IMR-90 (cell line): ENCODE data around the gene GOLT1A. TPM values are rescaled to one million over a fixed set of nuclear protein-coding genes. Genes with fewer than 3 reads are reported as not detected.

Experiments
- ATAC-seq: fragments of 200-7000 bp; cut with Tn5 transposase; 2 replicates; pipeline ENCODE4 v1.9.1; 2020; ENCODE audit warnings: low read depth, mild to moderate bottlenecking, moderate library complexity
- BruUV-seq: library from RNA; stranded (reverse); fragments of 400-500 nt; replicated peaks from 2 replicates; lab custom pipeline; 2021; lab: Mats Ljungman, UMichigan
- CTCF ChIA-PET: fragments of 300-600 bp; formaldehyde crosslinking; extraction: SDS; loops from one replicate; lab custom pipeline; 2021; ENCODE audit warnings: antibody characterized with exemption; lab: Yijun Ruan, JAX
- POLR2A ChIA-PET: fragments of 300-600 bp; sonication (Branson Sonifier 250); formaldehyde crosslinking; loops from one replicate; lab custom pipeline; 2022; ENCODE audit warnings: antibody characterized with exemption; ENCODE audit not compliant: unreplicated experiment; lab: Charles Lee
- DNase-seq: peaks from one replicate; pipeline ENCODE4 v3.0.0; 2013
- H2AFZ ChIP-seq: replicated peaks from 2 replicates; pipeline ENCODE3; 2013; ENCODE audit warnings: low read length, mild to moderate bottlenecking; ENCODE audit not compliant: poor library complexity
- H2AK5ac ChIP-seq: 2 replicates; pipeline ENCODE4 v1.6.1; 2013; ENCODE audit warnings: low read depth, low read length, inconsistent platforms
- H2AK9ac ChIP-seq: replicated peaks from 2 replicates; pipeline ENCODE3; 2013; ENCODE audit warnings: mild to moderate bottlenecking, low read depth, low read length, moderate library complexity; ENCODE audit not compliant: poor library complexity
- H2BK120ac ChIP-seq: 2 replicates; pipeline ENCODE4 v1.6.1; 2013; ENCODE audit warnings: low read depth, low read length, inconsistent platforms
- H2BK15ac ChIP-seq: 3 replicates; pipeline ENCODE4 v1.6.1; 2013; ENCODE audit warnings: low read depth, low read length, inconsistent platforms
- H2BK20ac ChIP-seq: 2 replicates; pipeline ENCODE4 v1.6.1; 2013; ENCODE audit warnings: low read depth, mild to moderate bottlenecking, inconsistent platforms, low read length, moderate library complexity
- H2BK5ac ChIP-seq: 2 replicates; pipeline ENCODE4 v1.6.1; 2013; ENCODE audit warnings: mild to moderate bottlenecking, low read depth, low read length, inconsistent platforms; ENCODE audit not compliant: poor library complexity, severe bottlenecking
- H3K14ac ChIP-seq: replicated peaks from 2 replicates; pipeline ENCODE4 v1.6.1; 2013; ENCODE audit warnings: low read depth, low read length, inconsistent platforms
- H3K18ac ChIP-seq: 2 replicates; pipeline ENCODE4 v1.6.1; 2013; ENCODE audit warnings: low read depth, low read length, control low read depth
- H3K23ac ChIP-seq: 2 replicates; pipeline ENCODE4 v1.6.1; 2013; ENCODE audit warnings: low read depth, low read length, inconsistent platforms
- H3K27ac ChIP-seq: 2 replicates; pipeline ENCODE4 v1.5.1; 2013; ENCODE audit warnings: mild to moderate bottlenecking, control low read depth, low read length; ENCODE audit not compliant: insufficient read depth
- H3K27me3 ChIP-seq: 2 replicates; pipeline ENCODE4 v1.6.1; 2013; ENCODE audit warnings: low read length; ENCODE audit not compliant: control insufficient read depth, insufficient read depth
- H3K36me3 ChIP-seq: 2 replicates; pipeline ENCODE4 v1.6.1; 2013; ENCODE audit warnings: low read length, mixed read lengths; ENCODE audit not compliant: control insufficient read depth, insufficient read depth
- H3K4ac ChIP-seq: 2 replicates; pipeline ENCODE4 v1.6.1; 2013; ENCODE audit warnings: low read depth, low read length, inconsistent platforms
- H3K4me1 ChIP-seq: 2 replicates; pipeline ENCODE4 v1.6.1; 2013; ENCODE audit warnings: low read length, mixed read lengths; ENCODE audit not compliant: control insufficient read depth, insufficient read depth
- H3K4me2 ChIP-seq: 2 replicates; pipeline ENCODE4 v1.6.1; 2013; ENCODE audit warnings: low read depth, mild to moderate bottlenecking, control low read depth, low read length, moderate library complexity
- H3K4me3 ChIP-seq: 2 replicates; pipeline ENCODE4 v1.5.1; 2013; ENCODE audit warnings: low read depth, mild to moderate bottlenecking, control low read depth, low read length, moderate library complexity; ENCODE audit not compliant: insufficient read depth
- H3K56ac ChIP-seq: 2 replicates; pipeline ENCODE4 v1.6.1; 2013; ENCODE audit warnings: low read length, inconsistent platforms; ENCODE audit not compliant: insufficient read depth; ENCODE audit errors: extremely low read depth
- H3K79me1 ChIP-seq, 2 experiments: 2 replicates each; pipeline ENCODE4 v1.6.1; 2013; ENCODE audit warnings: low read length in 2 of 2, inconsistent platforms in 1 of 2, low read depth in 1 of 2
- H3K9ac ChIP-seq: 2 replicates; pipeline ENCODE4 v1.6.1; 2013; ENCODE audit warnings: low read depth, low read length, control low read depth
- H3K9me1 ChIP-seq: 2 replicates; pipeline ENCODE4 v1.6.1; 2013; ENCODE audit warnings: low read length, inconsistent platforms; ENCODE audit not compliant: insufficient read depth
- H3K9me3 ChIP-seq: 2 replicates; pipeline ENCODE4 v1.6.1; 2013; ENCODE audit warnings: low read length; ENCODE audit not compliant: control insufficient read depth, insufficient read depth
- H4K20me1 ChIP-seq: 2 replicates; pipeline ENCODE4 v1.6.1; 2013; ENCODE audit warnings: low read length, inconsistent platforms; ENCODE audit not compliant: insufficient read depth
- H4K5ac ChIP-seq: 2 replicates; pipeline ENCODE4 v1.6.1; 2013; ENCODE audit warnings: mild to moderate bottlenecking, low read depth, low read length, control low read depth
- H4K8ac ChIP-seq, 2 experiments: 2 replicates each; pipeline ENCODE4 v1.6.1; 2013; ENCODE audit warnings: low read depth in 2 of 2, low read length in 2 of 2, control low read depth in 1 of 2, inconsistent platforms in 1 of 2
- H4K91ac ChIP-seq: 2 replicates; pipeline ENCODE4 v1.6.1; 2013; ENCODE audit warnings: low read depth, low read length, inconsistent platforms; ENCODE audit not compliant: insufficient read depth
- BHLHE40 ChIP-seq: fragments of 150-350 bp; IDR thresholded peaks from 2 replicates; pipeline ENCODE4 v1.6.1; 2016; ENCODE audit warnings: mild to moderate bottlenecking, low read depth, low read length
- MAFK ChIP-seq: IDR thresholded peaks from 2 replicates; pipeline ENCODE4 v1.6.1; 2012; ENCODE audit warnings: low read depth, low read length, improper control_type of control experiment
- WGBS, 2 experiments: methylation state at CpG; one replicate each; pipeline versions ENCODE4 v1.1.5 to v1.1.7; 2013; ENCODE audit warnings: missing lambda C conversion rate in 2 of 2; ENCODE audit not compliant: insufficient read length in 1 of 2; ENCODE audit errors: extremely low coverage in 2 of 2; 5-methylcytosine and 5-hydroxymethylcytosine counted together
- dilution Hi-C: fragments of 300-500 bp; cut with HindIII; formaldehyde crosslinking; loops from one replicate; pipeline ENCODE4 v1.14.3; 2018; ENCODE audit warnings: low sequenced_read_pairs; ENCODE audit not compliant: unreplicated experiment
- in situ Hi-C: fragments of 300-500 bp; cut with MboI; formaldehyde crosslinking; loops from 3 replicates; pipeline ENCODE4 v1.14.3; 2019; ENCODE audit warnings: low sequenced_read_pairs, inconsistent platforms, mixed read lengths
- intact Hi-C: fragments of 100-400 bp; cut with micrococcal nuclease; formaldehyde crosslinking; loops from 2 replicates; pipeline ENCODE4 v1.10.0; 2022
- polyA plus RNA-seq, 3 experiments: library from polyadenylated mRNA; depleted of rRNA; stranded (reverse); fragments of >200 nt; gene quantifications; 2 replicates each; pipeline ENCODE4 v1.2.3, GENCODE V29; 2012; ENCODE audit warnings: low replicate concordance in 1 of 3
- total RNA-seq: library from RNA; depleted of rRNA; stranded (reverse); fragments of >200 nt; gene quantifications from 2 replicates; pipeline ENCODE4 v1.2.3, GENCODE V29; 2012

The GOLT1A gene
- total and polyA plus RNA-seq, 2 of the 4 experiments (the other 2 are of a cell fraction) = 0.32 TPM; not detected in 1

- no peak for ATAC-seq
- Histone ChIP-seq H3K4me2 (no peak overlapping the region), H3K9me1 (peaks cover 6% of the 10 kb centered on the region), H2BK15ac (no peak overlapping the region), H4K8ac (no peak overlapping the region), H4K91ac (no peak overlapping the region), H4K5ac (no peak overlapping the region), H3K9me3 (no peaks in the 10 kb centered on the region), H3K18ac (no peak overlapping the region), H3K27ac (no peak overlapping the region), H2AK9ac (no peak overlapping the region), H2BK120ac (no peak overlapping the region), H3K56ac (no peak overlapping the region), H3K79me1 (no peaks in the 10 kb centered on the region), H3K4me1 (peaks cover 2% of the 10 kb centered on the region), H3K23ac (no peak overlapping the region), H3K4ac (no peak overlapping the region), H2AK5ac (no peak overlapping the region), H2BK20ac (no peak overlapping the region), H2AFZ (no peak overlapping the region), H3K4me3 (no peak overlapping the region), H3K9ac (no peak overlapping the region), H3K27me3 (no peaks in the 10 kb centered on the region), H3K36me3 (peaks cover 21% of the 10 kb centered on the region), H3K14ac (no peak overlapping the region), H4K20me1 (no peaks in the 10 kb centered on the region), H2BK5ac (no peak overlapping the region)
- in situ Hi-C loops = no loop called here
- CTCF ChIA-PET = no interaction called here
- dilution Hi-C loops = no loop called here
- intact Hi-C loops = no loop called here
- 87% methylated on average over 16 of the region's 20 CpGs; no CpG with 5 or more reads in 1 of the 2 experiments for WGBS, 2 experiments
- DNase-seq = no peak
- POLR2A ChIA-PET = no interaction called here
- BruUV-seq = no TSS peak
- TF ChIP-seq MAFK (no peak), BHLHE40 (no peak)
Measured at GRCh38 chr1:204227996-204228785, 14.4 kb upstream of the GOLT1A start.
